Spleen (tissue), 7 donors: ENCODE measurements around the gene PDZD8.

Experiments used
- CTCF ChIP-seq, 11 experiments: fragments of 200-600 bp in 7 of 11; fragments of 450-650 bp in 4 of 11; sonication (generic) in 4 of 11; IDR thresholded peaks in 8 of 11; conservative IDR thresholded peaks in 3 of 11; 1 replicate in 7 of 11; 2 replicates in 4 of 11; pipeline versions ENCODE4 v1.4.0 to v1.8.0; 2016 to 2021; ENCODE audit warnings: antibody characterized with exemption in 11 of 11, inconsistent platforms in 4 of 11, mild to moderate bottlenecking in 1 of 11
- POLR2A ChIP-seq, 3 donors: fragments of 450-650 bp; IDR thresholded peaks; one replicate each; pipeline ENCODE4 v1.5.1; 2017; ENCODE audit warnings: antibody characterized with exemption in 3 of 3, mild to moderate bottlenecking in 1 of 3
- POLR2AphosphoS5 ChIP-seq, 3 donors: sonication (generic); formaldehyde crosslinking; IDR thresholded peaks; one replicate each; pipeline ENCODE4 v1.5.1; 2017; ENCODE audit warnings: antibody characterized with exemption in 3 of 3
- donor health status: DM: no; HTN: no; CAD: no; lungs with moderate emphysema.
- donor health status: DM: no; HTN: no; CAD: no.
- donor health status: DM: no; HTN: no; CAD: no.

GRCh38 chr10:117339979-117340378 lies 35.3 kb downstream of the PDZD8 start:
- TF ChIP-seq CTCF (IDR thresholded peaks at IDR 0.05 in 8 of 11, conservative IDR thresholded peaks at IDR 0.05 in 3 of 11) (no peak), POLR2A (IDR thresholded peaks at IDR 0.05) (no peak), POLR2AphosphoS5 (IDR thresholded peaks at IDR 0.05) (no peak)
